Upper lobe of right lung (tissue), 1 donor: ENCODE measurements around the gene METTL5. TPM values are rescaled to one million over a fixed set of nuclear protein-coding genes. Genes with fewer than 3 reads are reported as not detected.

Experiments used
- ATAC-seq: fragments of 200-7000 bp; cut with Tn5 transposase; one replicate; pipeline ENCODE4 v1.9.1; 2020; ENCODE audit warnings: mild to moderate bottlenecking, moderate library complexity
- DNase-seq: peaks from one replicate; pipeline ENCODE4 v3.0.0-alpha.2; 2020
- H3K27ac ChIP-seq: fragments of 200-600 bp; one replicate; pipeline ENCODE4 v1.8.0; 2022
- H3K27me3 ChIP-seq: fragments of 200-600 bp; one replicate; pipeline ENCODE4 v1.8.0; 2022; ENCODE audit warnings: mild to moderate bottlenecking
- H3K36me3 ChIP-seq: fragments of 200-600 bp; one replicate; pipeline ENCODE4 v1.8.0; 2022
- H3K4me1 ChIP-seq: fragments of 200-600 bp; one replicate; pipeline ENCODE4 v1.8.0; 2022
- H3K4me3 ChIP-seq: fragments of 200-600 bp; one replicate; pipeline ENCODE4 v1.8.0; 2022; ENCODE audit warnings: mild to moderate bottlenecking
- H3K9me3 ChIP-seq: fragments of 200-600 bp; one replicate; pipeline ENCODE4 v1.8.0; 2022
- intact Hi-C: fragments of 100-400 bp; cut with DNase I; formaldehyde crosslinking; loops from one replicate; pipeline ENCODE4 v1.11.0; 2022
- total RNA-seq: library from RNA; stranded (reverse); fragmentation: NEBNext Ultra II Directional; extraction: Animal tissue kit (Norgen Biotek cat#: 25700); gene quantifications from one replicate; pipeline ENCODE4 v1.2.1, GENCODE V29; 2021
- TF ChIP-seq, protein P1 (sequence below): fragments of 200-600 bp; IDR thresholded peaks from one replicate; pipeline ENCODE4 v1.8.0; 2022; ENCODE audit warnings: antibody characterized with exemption
- donor health status: DM: no; HTN: yes; CAD: no; lungs with severe emphysema.

Gene METTL5
- total RNA-seq, 1 donor from 2014 or later: 34.7 TPM

DNA sequence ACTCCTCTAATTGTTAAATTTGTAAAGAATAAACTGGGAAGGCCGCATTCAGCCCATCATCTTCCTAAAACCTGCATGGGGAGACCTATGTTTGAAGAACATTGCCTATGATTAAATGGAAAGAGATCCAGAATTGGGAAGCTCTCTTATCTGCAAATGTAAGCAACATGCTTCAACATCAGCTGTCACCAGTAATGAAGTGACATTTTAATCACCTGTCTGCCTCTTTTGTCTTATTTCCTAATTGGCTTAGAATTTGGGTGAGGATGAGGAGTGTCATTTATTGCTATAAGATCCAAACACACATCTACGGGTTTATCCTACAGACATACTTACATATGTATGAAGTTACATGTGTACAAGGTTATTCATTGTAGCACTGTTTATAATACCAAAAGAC is 52.1 kb downstream of the METTL5 start:
- ATAC-seq (no peak), DNase-seq (no peak)
- H3K4me3 ChIP-seq: no peak overlapping the region
- intact Hi-C loops: no loop called here
- peaks cover 14% of the 10 kb centered on the region for H3K27me3 ChIP-seq
- H3K27ac ChIP-seq: no peak overlapping the region
- TF ChIP-seq, protein P1, sequence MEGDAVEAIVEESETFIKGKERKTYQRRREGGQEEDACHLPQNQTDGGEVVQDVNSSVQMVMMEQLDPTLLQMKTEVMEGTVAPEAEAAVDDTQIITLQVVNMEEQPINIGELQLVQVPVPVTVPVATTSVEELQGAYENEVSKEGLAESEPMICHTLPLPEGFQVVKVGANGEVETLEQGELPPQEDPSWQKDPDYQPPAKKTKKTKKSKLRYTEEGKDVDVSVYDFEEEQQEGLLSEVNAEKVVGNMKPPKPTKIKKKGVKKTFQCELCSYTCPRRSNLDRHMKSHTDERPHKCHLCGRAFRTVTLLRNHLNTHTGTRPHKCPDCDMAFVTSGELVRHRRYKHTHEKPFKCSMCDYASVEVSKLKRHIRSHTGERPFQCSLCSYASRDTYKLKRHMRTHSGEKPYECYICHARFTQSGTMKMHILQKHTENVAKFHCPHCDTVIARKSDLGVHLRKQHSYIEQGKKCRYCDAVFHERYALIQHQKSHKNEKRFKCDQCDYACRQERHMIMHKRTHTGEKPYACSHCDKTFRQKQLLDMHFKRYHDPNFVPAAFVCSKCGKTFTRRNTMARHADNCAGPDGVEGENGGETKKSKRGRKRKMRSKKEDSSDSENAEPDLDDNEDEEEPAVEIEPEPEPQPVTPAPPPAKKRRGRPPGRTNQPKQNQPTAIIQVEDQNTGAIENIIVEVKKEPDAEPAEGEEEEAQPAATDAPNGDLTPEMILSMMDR: no peak
- no peaks in the 10 kb centered on the region for H3K9me3 ChIP-seq
- H3K36me3 ChIP-seq: no peaks in the 10 kb centered on the region
- H3K4me1 ChIP-seq: peaks cover 7% of the 10 kb centered on the region

DNA sequence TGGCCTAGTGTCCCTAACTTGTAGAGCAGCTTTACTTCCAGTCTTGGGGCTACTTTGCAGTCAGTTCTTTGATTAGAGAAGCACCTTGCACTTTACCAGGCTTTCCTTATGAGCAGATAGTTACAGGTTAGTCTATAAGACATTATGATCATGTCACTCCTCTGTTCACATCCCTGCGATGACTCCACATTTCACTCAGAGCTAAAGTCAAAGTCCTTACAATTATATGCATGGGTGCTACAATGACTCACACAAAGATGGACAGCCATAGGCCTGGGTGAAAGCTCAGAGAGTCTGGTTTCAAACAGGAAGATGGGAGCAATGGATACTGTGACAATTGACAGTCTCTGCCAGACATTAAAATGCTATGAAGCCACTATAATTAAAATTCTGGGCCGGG is 53.1 kb downstream of the METTL5 start:
- Histone ChIP-seq H3K27me3 (peaks cover 14% of the 10 kb centered on the region), H3K27ac (no peak overlapping the region), H3K36me3 (no peaks in the 10 kb centered on the region), H3K9me3 (no peaks in the 10 kb centered on the region), H3K4me1 (peaks cover 7% of the 10 kb centered on the region), H3K4me3 (no peak overlapping the region)
- TF ChIP-seq, protein P1: no peak
- DNase-seq: no peak
- intact Hi-C loops: no loop called here
- no peak for ATAC-seq

DNA sequence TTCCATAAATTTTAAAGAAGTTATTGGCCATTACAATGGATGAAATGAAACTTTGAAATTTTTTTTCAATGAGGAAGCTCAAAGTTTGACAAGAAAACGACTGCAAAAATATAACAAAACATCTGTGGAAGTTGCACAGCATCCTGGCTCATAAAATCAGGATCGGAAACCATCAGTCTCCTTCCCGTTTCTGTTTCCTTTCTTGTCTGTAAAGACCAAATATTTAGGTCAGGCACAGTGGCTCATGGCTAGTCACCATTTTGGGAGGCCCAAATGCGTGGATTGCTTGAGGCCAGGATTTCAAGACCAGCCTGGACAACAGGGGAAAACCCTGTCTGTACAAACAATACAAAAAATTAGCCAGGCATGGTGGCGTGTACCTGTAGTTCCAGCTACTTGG is 53.7 kb downstream of the METTL5 start:
- intact Hi-C loops: no loop called here
- no peaks in the 10 kb centered on the region for H3K9me3 ChIP-seq
- no peaks in the 10 kb centered on the region for H3K36me3 ChIP-seq
- TF ChIP-seq, protein P1: no peak
- peaks cover 14% of the 10 kb centered on the region for H3K27me3 ChIP-seq
- no peak for DNase-seq
- no peak for ATAC-seq
- no peak overlapping the region for H3K27ac ChIP-seq
- H3K4me3 ChIP-seq: no peak overlapping the region
- H3K4me1 ChIP-seq: peaks cover 7% of the 10 kb centered on the region

DNA sequence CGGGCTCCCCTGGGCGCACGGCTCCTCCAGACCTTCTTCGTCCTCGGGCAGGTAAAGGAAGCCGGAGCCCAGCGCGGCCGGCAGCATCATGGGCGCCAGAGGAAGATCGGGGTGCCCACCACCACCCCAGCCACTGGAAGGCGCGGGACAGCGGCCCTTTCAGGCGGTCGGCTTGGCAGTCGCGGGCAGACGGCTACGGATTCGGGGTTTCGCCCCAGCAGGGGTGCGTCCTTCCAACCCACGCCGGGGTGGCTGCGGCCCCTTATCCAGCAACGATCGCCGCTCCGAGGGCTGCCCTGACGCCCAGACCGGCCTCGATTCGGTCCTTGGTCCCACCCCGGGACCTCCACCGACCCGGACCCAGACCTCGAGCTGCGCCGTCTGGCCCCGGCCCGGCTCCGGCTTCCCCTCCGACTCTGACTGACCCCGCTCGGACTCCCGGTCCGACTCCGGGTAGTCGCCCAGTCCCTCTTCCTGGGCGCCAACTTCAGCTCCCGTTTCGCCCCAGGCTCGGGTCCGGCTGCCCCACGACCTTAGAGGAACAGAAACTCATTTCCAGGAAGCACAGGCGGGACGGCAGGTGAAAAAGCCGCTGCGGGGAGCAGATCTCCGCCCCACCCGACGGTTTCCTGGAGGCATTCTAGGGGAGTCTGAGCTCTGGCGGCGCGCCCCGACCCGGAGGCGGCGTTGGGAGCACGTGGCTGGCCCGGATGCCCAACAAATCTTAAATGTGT is 56.3 kb downstream of the METTL5 start:
- DNase-seq (peak; percentile 65), ATAC-seq (peak; percentile 50)
- intact Hi-C loops: no loop called here
- TF ChIP-seq, protein P1: no peak
- peak overlapping the region; percentile 32 for H3K4me3 ChIP-seq
- peaks cover 14% of the 10 kb centered on the region for H3K27me3 ChIP-seq
- no peaks in the 10 kb centered on the region for H3K36me3 ChIP-seq
- peaks cover 7% of the 10 kb centered on the region for H3K4me1 ChIP-seq
- H3K27ac ChIP-seq: no peak overlapping the region
- no peaks in the 10 kb centered on the region for H3K9me3 ChIP-seq

DNA sequence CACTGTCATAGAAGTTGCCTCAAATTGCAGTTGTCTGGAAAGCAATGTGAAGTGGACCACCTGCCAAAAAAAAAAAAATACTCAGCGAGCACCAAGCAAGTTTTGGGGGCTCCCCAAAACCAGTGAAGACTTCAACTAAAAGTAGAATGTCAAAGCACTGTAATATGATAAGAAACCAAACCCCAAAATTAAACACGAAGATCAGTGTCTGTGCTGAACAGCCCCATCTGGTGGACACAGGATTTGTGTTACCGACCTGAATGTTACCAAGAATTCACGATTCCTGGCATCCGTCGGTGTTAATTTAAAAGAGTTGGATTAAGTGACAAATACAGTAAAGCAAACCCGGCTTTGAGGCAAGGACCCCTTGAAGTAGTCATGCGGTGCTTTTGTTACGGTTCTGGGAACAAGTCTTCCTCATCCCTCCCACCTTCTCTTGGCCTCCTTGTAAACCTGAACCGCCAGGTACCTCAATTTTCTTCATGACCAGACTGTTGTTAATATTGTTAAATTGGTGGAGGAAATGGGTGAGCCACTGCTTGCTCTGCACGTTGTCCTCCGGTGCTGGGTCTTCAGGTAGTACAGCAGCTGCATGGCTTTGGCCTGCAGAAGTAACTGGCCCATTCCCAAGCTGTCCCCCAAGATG is 57.3 kb downstream of the METTL5 start:
- H3K27ac ChIP-seq: no peak overlapping the region
- DNase-seq: no peak
- no peaks in the 10 kb centered on the region for H3K36me3 ChIP-seq
- peaks cover 14% of the 10 kb centered on the region for H3K27me3 ChIP-seq
- H3K4me3 ChIP-seq: no peak overlapping the region
- peak; percentile 80 for ATAC-seq
- TF ChIP-seq, protein P1: peak; percentile 71
- intact Hi-C loops: no loop called here
- H3K4me1 ChIP-seq: peaks cover 7% of the 10 kb centered on the region
- H3K9me3 ChIP-seq: no peaks in the 10 kb centered on the region
